Globus pallidus (tissue), 1 donor: ENCODE data around the gene WNK3.

Experiments
- DNase-seq: peaks from one replicate; pipeline ENCODE4 v3.0.0-alpha.2; 2015; ENCODE audit warnings: low spot score

The WNK3 gene

GRCh38 chrX:54166915-54167314 lies 190.9 kb downstream of the WNK3 start:
- DNase-seq, result no peak

DNA sequence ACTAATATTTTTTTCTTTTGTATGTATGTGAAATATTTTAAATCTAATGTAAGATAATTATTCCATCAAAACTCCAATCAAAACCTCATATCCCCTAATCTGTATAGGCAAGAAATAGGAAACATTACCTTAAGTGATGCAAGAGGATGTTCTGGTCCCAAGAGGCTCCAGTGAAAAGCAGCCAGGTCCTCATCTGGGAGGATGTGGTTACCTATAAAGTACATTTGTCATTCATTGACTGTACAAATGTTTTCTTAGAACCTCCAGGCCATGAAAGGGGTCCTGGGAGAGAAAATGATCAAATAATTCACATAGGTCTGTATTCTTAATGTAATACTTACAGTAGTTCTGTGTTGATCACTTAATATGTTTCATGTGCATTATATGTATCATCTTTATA lies 200.3 kb downstream of the WNK3 start:
- no peak for DNase-seq
